WERI-Rb-1 (cell line): ENCODE data around the gene RASA1.
"Not testable (repeated sequence)": the region's sequence is repeated elsewhere in the genome, so short reads cannot be mapped to it uniquely, and the experiment has no call there.

ENCODE experiments used
- DNase-seq: peaks from one replicate; pipeline ENCODE4 v3.0.0-alpha.2; 2020
- H3K27ac ChIP-seq: fragments of 250-450 bp; sonication (Bioruptor Pico); 2 replicates; pipeline ENCODE4 v1.5.1; 2020; ENCODE audit warnings: mild to moderate bottlenecking, moderate library complexity
- H3K27me3 ChIP-seq: fragments of 250-450 bp; sonication (Bioruptor Pico); 2 replicates; pipeline ENCODE4 v1.5.1; 2021; ENCODE audit warnings: mild to moderate bottlenecking, low read depth, moderate library complexity; ENCODE audit not compliant: insufficient read depth, severe bottlenecking
- H3K36me3 ChIP-seq: fragments of 250-450 bp; sonication (Bioruptor Pico); 2 replicates; pipeline ENCODE4 v1.5.1; 2020; ENCODE audit warnings: mild to moderate bottlenecking, moderate library complexity
- H3K4me3 ChIP-seq: 2 replicates; pipeline ENCODE4 v1.5.1; 2011; ENCODE audit warnings: low read depth, mild to moderate bottlenecking, control low read depth, low read length
- H3K9me3 ChIP-seq: fragments of 250-450 bp; sonication (Bioruptor Pico); 2 replicates; pipeline ENCODE4 v1.5.1; 2021; ENCODE audit warnings: mild to moderate bottlenecking, moderate library complexity; ENCODE audit not compliant: severe bottlenecking
- CTCF ChIP-seq: IDR thresholded peaks from 2 replicates; pipeline ENCODE4 v1.5.1; 2011; ENCODE audit warnings: low read depth, mild to moderate bottlenecking, control low read depth, inconsistent platforms, low read length

Gene RASA1

GRCh38 chr5:87260604-87261192 is 7.0 kb upstream of the RASA1 start:
- DNase-seq = no peak
- Histone ChIP-seq H3K9me3 (no peaks in the 10 kb centered on the region), H3K36me3 (no peaks in the 10 kb centered on the region), H3K27ac (no peak overlapping the region), H3K27me3 (no peaks in the 10 kb centered on the region), H3K4me3 (no peak overlapping the region)
- TF ChIP-seq CTCF = no peak

- H3K36me3 ChIP-seq = no peaks in the 10 kb centered on the region
- no peak overlapping the region for H3K27ac ChIP-seq
- no peak for TF ChIP-seq CTCF
- H3K9me3 ChIP-seq = no peaks in the 10 kb centered on the region
- no peak for DNase-seq
- no peaks in the 10 kb centered on the region for H3K27me3 ChIP-seq
- no peak overlapping the region for H3K4me3 ChIP-seq
These were observed 4.2 kb upstream of the RASA1 start for GRCh38 chr5:87263498-87263897.

GRCh38 chr5:87266914-87267573 is 639 bp upstream of the RASA1 start:
- Histone ChIP-seq H3K27ac (peak overlapping the region; percentile 92), H3K4me3 (peak overlapping the region; percentile 69), H3K27me3 (no peaks in the 10 kb centered on the region), H3K9me3 (no peaks in the 10 kb centered on the region), H3K36me3 (peaks cover 5% of the 10 kb centered on the region)
- DNase-seq = no peak
- TF ChIP-seq CTCF = no peak

- Histone ChIP-seq H3K9me3 (no peaks in the 10 kb centered on the region), H3K36me3 (peaks cover 5% of the 10 kb centered on the region), H3K27ac (peak overlapping the region; percentile 94), H3K27me3 (no peaks in the 10 kb centered on the region), H3K4me3 (peak overlapping the region; percentile 69)
- TF ChIP-seq CTCF = no peak
- peak; percentile 72 for DNase-seq
These were observed 665 bp downstream of the RASA1 start for GRCh38 chr5:87268126-87268969.

- H3K27me3 ChIP-seq = no peaks in the 10 kb centered on the region
- TF ChIP-seq CTCF = no peak
- H3K9me3 ChIP-seq = no peaks in the 10 kb centered on the region
- H3K4me3 ChIP-seq = peak overlapping the region; percentile 69
- H3K36me3 ChIP-seq = peaks cover 5% of the 10 kb centered on the region
- DNase-seq = no peak
- peak overlapping the region; percentile 94 for H3K27ac ChIP-seq
These were observed 1.3 kb downstream of the RASA1 start for GRCh38 chr5:87268970-87269377.

GRCh38 chr5:87270888-87271287 is 3.2 kb downstream of the RASA1 start:
- not testable (repeated sequence) for H3K27ac ChIP-seq, DNase-seq, H3K36me3 ChIP-seq, H3K4me3 ChIP-seq, H3K9me3 ChIP-seq, H3K27me3 ChIP-seq
